HEK293T (cell line): ENCODE results near the gene CDC25B.

Experiments used
- BHLHE40 ChIP-seq: fragments of 450-650 bp; IDR thresholded peaks from 2 replicates; pipeline ENCODE4 v1.6.1; 2016; ENCODE audit warnings: mild to moderate bottlenecking, moderate library complexity, borderline replicate concordance
- CTBP1 ChIP-seq: fragments of 450-650 bp; IDR thresholded peaks from 2 replicates; pipeline ENCODE4 v1.6.1; 2016; ENCODE audit warnings: borderline replicate concordance
- ELF4 ChIP-seq: fragments of 450-650 bp; IDR thresholded peaks from 2 replicates; pipeline ENCODE4 v1.6.1; 2017; ENCODE audit warnings: antibody characterized with exemption
- FOXK2 ChIP-seq: fragments of 450-650 bp; IDR thresholded peaks from 2 replicates; pipeline ENCODE4 v1.6.1; 2016; ENCODE audit warnings: mild to moderate bottlenecking
- FOXM1 ChIP-seq: fragments of 450-650 bp; IDR thresholded peaks from 2 replicates; pipeline ENCODE4 v1.6.1; 2017; ENCODE audit warnings: mild to moderate bottlenecking, borderline replicate concordance
- LEF1 ChIP-seq: fragments of 450-650 bp; IDR thresholded peaks from 2 replicates; pipeline ENCODE4 v1.6.1; 2017; ENCODE audit warnings: mild to moderate bottlenecking, borderline replicate concordance
- NFRKB ChIP-seq: fragments of 450-650 bp; IDR thresholded peaks from 2 replicates; pipeline ENCODE4 v1.6.1; 2016; ENCODE audit warnings: mild to moderate bottlenecking, moderate library complexity
- PKNOX1 ChIP-seq: fragments of 450-650 bp; IDR thresholded peaks from 2 replicates; pipeline ENCODE4 v1.6.1; 2016
- SP1 ChIP-seq: fragments of 450-650 bp; IDR thresholded peaks from 2 replicates; pipeline ENCODE4 v1.6.1; 2017
- SUZ12 ChIP-seq: fragments of 450-650 bp; IDR thresholded peaks from 2 replicates; pipeline ENCODE4 v1.6.1; 2016; ENCODE audit warnings: mild to moderate bottlenecking
- TARDBP ChIP-seq: fragments of 450-650 bp; IDR thresholded peaks from 2 replicates; pipeline ENCODE4 v1.6.1; 2016

- no peak for TF ChIP-seq SUZ12
- TF ChIP-seq ELF4, result no peak
- no peak for TF ChIP-seq SP1
- TF ChIP-seq FOXM1, result no peak
- no peak for TF ChIP-seq NFRKB
- no peak for TF ChIP-seq BHLHE40
- no peak for TF ChIP-seq PKNOX1
- TF ChIP-seq LEF1, result no peak
- no peak for TF ChIP-seq TARDBP
- no peak for TF ChIP-seq FOXK2
- TF ChIP-seq CTBP1, result no peak
Observed at GRCh38 chr20:3800256-3800877, 4.3 kb downstream of the CDC25B start.
